ENCODE measurements around the gene SH3BP4.

DNA sequence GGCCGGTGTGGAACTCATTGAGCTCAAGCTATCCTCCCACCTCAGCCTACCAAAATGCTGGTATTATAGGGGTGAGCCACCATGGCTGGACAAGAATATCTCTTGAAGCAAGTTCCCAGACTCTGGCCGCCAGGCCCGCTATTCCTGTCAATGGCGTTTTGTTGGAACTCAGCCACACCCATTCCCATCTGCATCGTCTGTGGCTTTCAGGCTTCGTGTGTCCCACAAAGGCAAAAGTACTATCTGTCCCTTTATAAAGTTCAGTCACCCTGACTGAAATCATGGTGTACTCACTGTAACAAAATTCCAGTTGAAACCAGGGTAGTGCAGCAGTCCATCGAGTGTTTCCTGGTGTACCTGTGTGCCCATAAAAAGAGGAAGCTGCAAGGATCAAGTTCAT is 96.7 kb downstream of the SH3BP4 start:
- TF ChIP-seq, protein P1, sequence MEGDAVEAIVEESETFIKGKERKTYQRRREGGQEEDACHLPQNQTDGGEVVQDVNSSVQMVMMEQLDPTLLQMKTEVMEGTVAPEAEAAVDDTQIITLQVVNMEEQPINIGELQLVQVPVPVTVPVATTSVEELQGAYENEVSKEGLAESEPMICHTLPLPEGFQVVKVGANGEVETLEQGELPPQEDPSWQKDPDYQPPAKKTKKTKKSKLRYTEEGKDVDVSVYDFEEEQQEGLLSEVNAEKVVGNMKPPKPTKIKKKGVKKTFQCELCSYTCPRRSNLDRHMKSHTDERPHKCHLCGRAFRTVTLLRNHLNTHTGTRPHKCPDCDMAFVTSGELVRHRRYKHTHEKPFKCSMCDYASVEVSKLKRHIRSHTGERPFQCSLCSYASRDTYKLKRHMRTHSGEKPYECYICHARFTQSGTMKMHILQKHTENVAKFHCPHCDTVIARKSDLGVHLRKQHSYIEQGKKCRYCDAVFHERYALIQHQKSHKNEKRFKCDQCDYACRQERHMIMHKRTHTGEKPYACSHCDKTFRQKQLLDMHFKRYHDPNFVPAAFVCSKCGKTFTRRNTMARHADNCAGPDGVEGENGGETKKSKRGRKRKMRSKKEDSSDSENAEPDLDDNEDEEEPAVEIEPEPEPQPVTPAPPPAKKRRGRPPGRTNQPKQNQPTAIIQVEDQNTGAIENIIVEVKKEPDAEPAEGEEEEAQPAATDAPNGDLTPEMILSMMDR (conservative IDR thresholded peaks at IDR 0.05; ENCODE audit: low read length), result no peak
- TF ChIP-seq EZH2phosphoT487 (IDR thresholded peaks at IDR 0.05; ENCODE audit: borderline replicate concordance, low read depth, low read length), result no peak
